Activated CD4-positive, alpha-beta T cell treated with anti-CD3 and anti-CD28 coated beads, Interleukin-2, amount 10 ng/mL, durations not matched to agents 24 days and 14 days (primary cell): ENCODE data around the gene WDHD1. TPM values are rescaled to one million over a fixed set of nuclear protein-coding genes. Genes with fewer than 3 reads are reported as not detected.
"Not testable (repeated sequence)": the region's sequence is repeated elsewhere in the genome, so short reads cannot be mapped to it uniquely, and the experiment has no call there.

Experiments used
- DNase-seq: peaks from one replicate; pipeline ENCODE4 v3.0.0; 2022
- H3K27ac Mint-ChIP-seq: one replicate; pipeline ENCODE4 v1.8.0; 2022; ENCODE audit warnings: mild to moderate bottlenecking, mixed read lengths
- H3K27me3 Mint-ChIP-seq: one replicate; pipeline ENCODE4 v1.8.0; 2022; ENCODE audit warnings: mixed read lengths
- H3K36me3 Mint-ChIP-seq: one replicate; pipeline ENCODE4 v1.8.0; 2022; ENCODE audit warnings: low read depth, mild to moderate bottlenecking, mixed read lengths
- H3K4me1 Mint-ChIP-seq: one replicate; pipeline ENCODE4 v1.8.0; 2021; ENCODE audit warnings: mixed read lengths
- H3K4me3 Mint-ChIP-seq: one replicate; pipeline ENCODE4 v1.8.0; 2022; ENCODE audit warnings: mild to moderate bottlenecking, moderate library complexity, mixed read lengths
- H3K9me3 Mint-ChIP-seq: one replicate; pipeline ENCODE4 v1.8.0; 2021; ENCODE audit warnings: mixed read lengths
- intact Hi-C: fragments of 100-400 bp; cut with micrococcal nuclease; formaldehyde crosslinking; loops from one replicate; pipeline ENCODE4 v1.15.1; 2023
- total RNA-seq: library from RNA; stranded (reverse); gene quantifications from 2 replicates; pipeline ENCODE4 v1.2.3, GENCODE V29; 2022

Gene WDHD1
- total RNA-seq, 1 donor from 2014 or later, result 63.0 TPM

DNA sequence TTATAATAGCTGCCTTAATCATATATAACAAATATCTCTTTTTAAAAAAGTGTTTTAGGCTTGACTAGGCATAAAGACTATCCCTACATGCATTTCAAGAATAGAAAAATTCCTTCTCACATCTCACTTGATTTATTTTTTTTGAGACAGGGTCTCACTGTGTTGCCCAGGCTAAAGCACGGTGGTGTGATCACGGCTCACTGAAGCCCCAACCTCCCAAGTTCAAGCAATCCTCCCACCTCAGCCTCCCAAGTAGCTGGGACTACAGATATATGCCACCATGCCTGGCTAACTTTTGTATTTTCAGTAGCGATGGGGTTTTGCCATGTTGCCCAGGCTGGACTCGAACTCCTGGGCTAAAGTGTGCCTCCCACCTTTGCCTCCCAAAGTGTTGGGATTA lies 59.4 kb downstream of the WDHD1 start:
- H3K4me1 Mint-ChIP-seq, result peaks cover 10% of the 10 kb centered on the region
- H3K9me3 Mint-ChIP-seq, result peaks cover 8% of the 10 kb centered on the region
- H3K27me3 Mint-ChIP-seq, result no peaks in the 10 kb centered on the region
- intact Hi-C loops, result no loop called here
- no peak for DNase-seq
- no peak overlapping the region for H3K27ac Mint-ChIP-seq
- peaks cover 49% of the 10 kb centered on the region for H3K36me3 Mint-ChIP-seq
- H3K4me3 Mint-ChIP-seq, result no peak overlapping the region

DNA sequence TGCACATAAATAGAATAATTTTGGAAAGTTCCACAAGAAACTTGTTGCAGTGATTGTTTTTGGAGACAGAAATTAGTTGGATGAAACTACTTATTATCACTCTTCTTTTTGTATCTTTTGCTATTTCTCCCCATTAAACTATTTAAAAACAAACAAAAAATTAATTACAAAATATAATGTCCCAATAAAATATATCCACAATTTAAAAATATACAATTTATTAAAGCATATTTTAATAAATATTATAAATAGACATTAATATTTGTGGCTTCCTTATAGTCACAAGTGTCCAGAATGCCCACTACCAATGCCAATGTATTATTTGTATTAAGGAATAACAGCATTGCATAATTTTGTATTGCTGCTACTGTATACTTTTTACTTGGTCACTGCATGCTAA lies 71.8 kb downstream of the WDHD1 start:
- intact Hi-C loops, result no loop called here
- no peak overlapping the region for H3K27ac Mint-ChIP-seq

DNA sequence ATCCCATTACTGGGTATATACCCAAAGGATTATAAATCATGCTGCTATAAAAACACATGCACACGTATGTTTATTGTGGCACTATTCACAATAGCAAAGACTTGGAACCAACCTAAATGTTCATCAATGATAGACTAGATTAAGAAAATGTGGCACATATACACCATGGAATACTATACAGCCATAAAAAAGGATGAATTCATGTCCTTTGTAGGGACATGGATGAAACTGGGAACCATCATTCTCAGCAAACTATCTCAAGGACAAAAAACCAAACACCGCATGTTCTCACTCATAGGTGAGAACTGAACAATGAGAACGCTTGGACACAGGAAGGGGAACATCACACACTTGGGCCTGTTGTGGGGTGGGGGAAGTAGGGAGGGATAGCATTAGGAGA lies 73.3 kb downstream of the WDHD1 start:
- not testable (repeated sequence) for H3K27me3 Mint-ChIP-seq

More for the DNA sequence above, 71.8 kb downstream of the WDHD1 start:
- no peak for DNase-seq
- H3K4me3 Mint-ChIP-seq, result no peak overlapping the region
- H3K27me3 Mint-ChIP-seq, result no peaks in the 10 kb centered on the region
- H3K4me1 Mint-ChIP-seq, result peaks cover 3% of the 10 kb centered on the region
- H3K36me3 Mint-ChIP-seq, result peaks cover 61% of the 10 kb centered on the region
- peaks cover 3% of the 10 kb centered on the region for H3K9me3 Mint-ChIP-seq

DNA sequence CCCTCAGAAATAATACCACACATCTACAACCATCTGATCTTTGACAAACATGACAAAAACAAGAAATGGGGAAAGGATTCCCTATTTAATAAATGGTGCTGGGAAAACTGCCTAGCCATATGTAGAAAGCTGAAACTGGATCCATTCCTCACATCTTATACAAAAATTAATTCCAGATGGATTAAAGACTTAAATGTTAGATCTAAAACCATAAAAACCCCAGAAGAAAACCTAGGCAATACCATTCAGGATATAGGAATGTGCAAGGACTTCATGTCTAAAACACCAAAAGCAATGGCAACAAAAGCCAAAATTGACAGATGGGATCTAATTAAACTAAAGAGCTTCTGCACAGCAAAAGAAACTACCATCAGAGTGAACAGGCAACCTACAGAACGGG lies 74.1 kb downstream of the WDHD1 start:
- H3K36me3 Mint-ChIP-seq, result peaks cover 65% of the 10 kb centered on the region

More for the DNA sequence above, 73.3 kb downstream of the WDHD1 start:
- DNase-seq, intact Hi-C loops, H3K4me3 Mint-ChIP-seq, H3K4me1 Mint-ChIP-seq, H3K9me3 Mint-ChIP-seq, H3K27ac Mint-ChIP-seq: not testable (repeated sequence)
- H3K36me3 Mint-ChIP-seq, result peaks cover 63% of the 10 kb centered on the region

GRCh38 chr14:54947230-54947629 lies 79.7 kb downstream of the WDHD1 start:
- DNase-seq, result no peak
- Mint-ChIP-seq H3K4me1 (peaks cover 3% of the 10 kb centered on the region), H3K4me3 (no peak overlapping the region), H3K27me3 (no peaks in the 10 kb centered on the region), H3K36me3 (peaks cover 58% of the 10 kb centered on the region), H3K27ac (no peak overlapping the region), H3K9me3 (peaks cover 7% of the 10 kb centered on the region)
- intact Hi-C loops, result no loop called here

More for the DNA sequence above, 74.1 kb downstream of the WDHD1 start:
- H3K27ac Mint-ChIP-seq, H3K4me1 Mint-ChIP-seq, intact Hi-C loops, DNase-seq, H3K4me3 Mint-ChIP-seq, H3K9me3 Mint-ChIP-seq, H3K27me3 Mint-ChIP-seq: not testable (repeated sequence)

DNA sequence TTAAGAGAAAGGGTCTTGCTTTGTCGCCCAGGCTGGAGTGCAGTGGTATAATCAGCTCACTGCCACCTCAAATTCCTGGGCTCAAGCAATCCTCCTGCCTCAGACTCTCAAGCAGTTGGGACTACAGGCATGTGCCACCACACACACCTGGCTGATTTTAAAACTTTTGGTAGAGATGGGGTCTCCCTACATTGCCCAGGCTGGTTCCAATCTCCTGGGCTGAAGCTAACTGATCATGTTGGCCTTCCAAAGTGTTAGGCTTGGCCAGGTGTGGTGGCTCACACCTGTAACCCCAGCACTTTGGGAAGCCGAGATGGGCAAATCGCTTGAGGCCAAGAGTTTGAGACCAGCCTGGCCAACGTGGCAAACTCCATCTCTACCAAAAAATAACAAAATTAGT lies 80.4 kb downstream of the WDHD1 start:
- Mint-ChIP-seq H3K4me1 (peaks cover 3% of the 10 kb centered on the region), H3K27me3 (no peaks in the 10 kb centered on the region), H3K4me3 (no peak overlapping the region), H3K9me3 (peaks cover 7% of the 10 kb centered on the region), H3K27ac (no peak overlapping the region), H3K36me3 (peaks cover 54% of the 10 kb centered on the region)
- intact Hi-C loops, result no loop called here
- DNase-seq, result no peak

- Mint-ChIP-seq H3K27me3 (no peaks in the 10 kb centered on the region), H3K36me3 (peaks cover 49% of the 10 kb centered on the region), H3K9me3 (peaks cover 4% of the 10 kb centered on the region), H3K27ac (no peak overlapping the region), H3K4me1 (peaks cover 3% of the 10 kb centered on the region), H3K4me3 (no peak overlapping the region)
- no peak for DNase-seq
- intact Hi-C loops, result no loop called here
These were observed 82.0 kb downstream of the WDHD1 start for GRCh38 chr14:54944737-54945391.

DNA sequence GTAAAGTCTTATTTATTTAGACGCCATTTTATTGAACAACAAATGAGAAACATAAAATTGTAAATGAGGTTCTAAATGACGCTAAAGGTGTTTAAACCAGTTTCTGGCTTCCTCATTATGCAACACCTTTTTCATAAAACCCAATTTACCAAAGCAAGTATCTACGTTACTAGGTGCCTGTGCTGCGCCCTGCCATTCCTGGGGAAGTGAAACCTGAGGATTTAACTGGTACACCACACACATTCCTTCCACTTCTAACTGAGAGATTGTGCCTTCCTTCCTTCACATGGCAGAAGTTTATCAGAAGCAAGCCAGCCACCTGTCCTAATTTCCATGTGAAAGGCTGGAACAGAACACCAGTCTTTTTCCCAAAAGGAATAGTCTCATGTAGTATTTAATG lies 84.0 kb downstream of the WDHD1 start:
- H3K4me1 Mint-ChIP-seq, result peaks cover 3% of the 10 kb centered on the region
- H3K36me3 Mint-ChIP-seq, result peaks cover 31% of the 10 kb centered on the region
- DNase-seq, result no peak
- no peak overlapping the region for H3K27ac Mint-ChIP-seq
- intact Hi-C loops, result no loop called here
- no peaks in the 10 kb centered on the region for H3K27me3 Mint-ChIP-seq
- no peaks in the 10 kb centered on the region for H3K9me3 Mint-ChIP-seq
- H3K4me3 Mint-ChIP-seq, result no peak overlapping the region

DNA sequence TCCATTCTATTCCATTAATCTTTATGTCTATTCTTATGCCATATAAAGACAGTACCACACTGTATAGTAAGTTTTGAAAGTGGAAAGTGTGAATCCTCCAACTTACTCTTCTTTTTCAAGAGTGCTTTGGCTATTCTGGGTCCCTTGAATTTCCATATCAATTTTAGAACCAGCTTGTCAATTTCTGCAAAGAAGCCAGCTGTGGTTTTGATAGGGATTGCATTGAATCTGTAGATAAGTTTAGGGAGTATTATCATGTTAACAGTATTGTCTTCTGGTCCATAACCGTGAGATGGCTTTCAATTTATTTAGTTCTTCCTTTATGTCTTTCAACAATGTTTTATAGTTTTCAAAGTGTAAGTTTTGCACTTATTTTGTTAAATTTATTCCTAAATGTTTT lies 90.1 kb downstream of the WDHD1 start:
- no peak for DNase-seq
- H3K36me3 Mint-ChIP-seq, result peaks cover 9% of the 10 kb centered on the region
- H3K4me1 Mint-ChIP-seq, result no peaks in the 10 kb centered on the region
- H3K4me3 Mint-ChIP-seq, result no peak overlapping the region
- H3K27me3 Mint-ChIP-seq, result no peaks in the 10 kb centered on the region
- H3K27ac Mint-ChIP-seq, result no peak overlapping the region
- no peaks in the 10 kb centered on the region for H3K9me3 Mint-ChIP-seq
- intact Hi-C loops, result no loop called here

GRCh38 chr14:54935958-54936357 lies 90.9 kb downstream of the WDHD1 start:
- intact Hi-C loops, result no loop called here
- Mint-ChIP-seq H3K27me3 (no peaks in the 10 kb centered on the region), H3K9me3 (no peaks in the 10 kb centered on the region), H3K36me3 (peaks cover 10% of the 10 kb centered on the region), H3K4me1 (peaks cover 3% of the 10 kb centered on the region), H3K4me3 (no peak overlapping the region), H3K27ac (no peak overlapping the region)
- no peak for DNase-seq

- intact Hi-C loops, result no loop called here
- Mint-ChIP-seq H3K4me3 (no peak overlapping the region), H3K36me3 (peaks cover 8% of the 10 kb centered on the region), H3K27ac (no peak overlapping the region), H3K9me3 (no peaks in the 10 kb centered on the region), H3K27me3 (no peaks in the 10 kb centered on the region), H3K4me1 (peaks cover 3% of the 10 kb centered on the region)
- no peak for DNase-seq
These were observed 91.8 kb downstream of the WDHD1 start for GRCh38 chr14:54935100-54935499.

GRCh38 chr14:54933006-54933405 lies 93.9 kb downstream of the WDHD1 start:
- H3K4me1 Mint-ChIP-seq, result peaks cover 3% of the 10 kb centered on the region
- no peak overlapping the region for H3K27ac Mint-ChIP-seq
- no peak overlapping the region for H3K4me3 Mint-ChIP-seq
- H3K27me3 Mint-ChIP-seq, result no peaks in the 10 kb centered on the region
- H3K36me3 Mint-ChIP-seq, result peaks cover 8% of the 10 kb centered on the region
- intact Hi-C loops, result no loop called here
- DNase-seq, result no peak
- no peaks in the 10 kb centered on the region for H3K9me3 Mint-ChIP-seq

DNA sequence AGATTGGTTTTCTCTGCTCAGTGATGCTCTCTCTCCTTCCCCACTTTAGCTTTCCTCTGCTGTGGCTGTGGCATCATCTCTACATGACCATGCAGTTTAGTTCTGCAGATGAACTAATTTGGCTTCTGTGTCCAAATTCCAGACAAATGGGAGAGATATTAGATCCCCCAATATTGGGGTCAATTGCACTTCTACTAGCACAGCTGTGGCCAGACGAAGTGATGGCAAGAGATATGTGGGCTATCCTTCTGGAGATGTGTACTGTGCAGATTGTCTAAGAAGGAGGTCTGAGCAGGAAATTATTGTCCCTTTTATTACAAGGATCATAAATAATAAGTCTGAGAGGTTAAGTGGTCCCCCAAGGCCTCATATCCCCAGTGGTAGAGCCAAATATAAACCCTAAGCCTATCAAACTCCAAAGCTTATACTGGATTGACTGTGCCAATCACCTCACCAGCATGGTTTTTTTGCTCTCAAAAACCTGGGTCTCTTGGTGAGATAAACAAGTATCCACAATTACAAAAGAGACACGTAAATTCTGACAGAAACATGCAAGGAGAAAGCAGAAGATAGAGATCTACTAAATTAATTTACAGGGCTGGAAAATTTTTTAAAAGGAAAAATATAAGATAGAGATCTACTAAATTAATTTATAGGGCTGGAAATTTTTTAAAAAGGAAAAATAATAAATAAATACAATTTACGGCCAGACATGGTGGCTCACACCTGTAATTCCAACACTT lies 95.1 kb downstream of the WDHD1 start:
- no peak overlapping the region for H3K27ac Mint-ChIP-seq
- intact Hi-C loops, result no loop called here
- no peaks in the 10 kb centered on the region for H3K9me3 Mint-ChIP-seq
- H3K4me1 Mint-ChIP-seq, result peaks cover 3% of the 10 kb centered on the region
- DNase-seq, result no peak
- H3K27me3 Mint-ChIP-seq, result no peaks in the 10 kb centered on the region
- H3K36me3 Mint-ChIP-seq, result peaks cover 9% of the 10 kb centered on the region
- no peak overlapping the region for H3K4me3 Mint-ChIP-seq

GRCh38 chr14:54931101-54931500 lies 95.8 kb downstream of the WDHD1 start:
- peaks cover 3% of the 10 kb centered on the region for H3K4me1 Mint-ChIP-seq
- no peak overlapping the region for H3K27ac Mint-ChIP-seq
- intact Hi-C loops, result no loop called here
- H3K27me3 Mint-ChIP-seq, result no peaks in the 10 kb centered on the region
- no peak overlapping the region for H3K4me3 Mint-ChIP-seq
- peaks cover 5% of the 10 kb centered on the region for H3K36me3 Mint-ChIP-seq
- no peaks in the 10 kb centered on the region for H3K9me3 Mint-ChIP-seq
- no peak for DNase-seq
